GM12892 (cell line): ENCODE measurements around the gene ATP2B2.

Experiments
- POLR2A ChIP-seq: IDR thresholded peaks from 2 replicates; pipeline ENCODE4 v1.6.1; 2011; ENCODE audit warnings: low read depth, low read length, control low read depth
- POLR2AphosphoS5 ChIP-seq: IDR thresholded peaks from 2 replicates; pipeline ENCODE4 v1.6.1; 2011; ENCODE audit warnings: low read depth, low read length, control low read depth
- TAF1 ChIP-seq: IDR thresholded peaks from 2 replicates; pipeline ENCODE4 v1.6.1; 2011; ENCODE audit warnings: low read depth, mild to moderate bottlenecking, control low read depth, low read length, borderline replicate concordance

- TF ChIP-seq POLR2A: peak; percentile 28; the same call in 1 of the 2 replicates
- TF ChIP-seq POLR2AphosphoS5: no peak
- TF ChIP-seq TAF1: no peak
Observed at GRCh38 chr3:10286596-10287295, 218.6 kb downstream of the ATP2B2 start.
